Naive B cell (primary cell): ENCODE data around the gene ZNF28. TPM values are rescaled to one million over a fixed set of nuclear protein-coding genes. Genes with fewer than 3 reads are reported as not detected.

Experiments
- polyA plus RNA-seq, 6 donors: library from polyadenylated mRNA; unstranded; fragments of 300-500 nt; fragmentation: Illumina TruSeq; gene quantifications; one replicate each; pipeline ENCODE4 v1.2.3, GENCODE V29; 2021; ENCODE audit warnings: low read depth in 6 of 6

ZNF28 gene
- polyA plus RNA-seq, 6 donors from 2014 or later = 16.7 to 37.8 (median 19.8) TPM

Other genes starting within 250 kb of the ZNF28 start
- 10 to 100 TPM in 5 of 6 donors, 1 to 10 TPM in 1; 6.7 to 31.5 (median 14.8) TPM for gene ZNF83, start 183.3 kb downstream of the ZNF28 start, polyA plus RNA-seq
- 10 to 100 TPM; 14.2 to 53.5 (median 35.9) TPM for gene ZNF611, start 86.6 kb downstream of the ZNF28 start, polyA plus RNA-seq
- 10 to 100 TPM in 4 of 6 donors, 1 to 10 TPM in 2; 8.2 to 21.9 (median 10.6) TPM for gene ZNF600, start 34.8 kb downstream of the ZNF28 start, polyA plus RNA-seq
- 10 to 100 TPM; 22.0 to 44.5 (median 30.3) TPM for gene ZNF468, start 36.0 kb upstream of the ZNF28 start, polyA plus RNA-seq
- 10 to 100 TPM in 2 of 6 donors, 1 to 10 TPM in 3, not detected in 1; 4.6 to 11.7 (median 7.3) TPM for gene ZNF320, start 76.0 kb upstream of the ZNF28 start, polyA plus RNA-seq
- gene ZNF888, start 101.8 kb upstream of the ZNF28 start, polyA plus RNA-seq = 1 to 10 TPM in 5 of 6 donors, not detected in 1; 1.7 to 5.2 (median 4.1) TPM
- gene ZNF816, start 141.2 kb upstream of the ZNF28 start, polyA plus RNA-seq = 10 to 100 TPM; 12.1 to 22.9 (median 20.5) TPM
- gene ERVV-1, start 192.3 kb upstream of the ZNF28 start, polyA plus RNA-seq = not detected
- gene ERVV-2, start 223.1 kb upstream of the ZNF28 start, polyA plus RNA-seq = not detected